Measurements from ENCODE around the gene PHIP.

The PHIP gene

DNA sequence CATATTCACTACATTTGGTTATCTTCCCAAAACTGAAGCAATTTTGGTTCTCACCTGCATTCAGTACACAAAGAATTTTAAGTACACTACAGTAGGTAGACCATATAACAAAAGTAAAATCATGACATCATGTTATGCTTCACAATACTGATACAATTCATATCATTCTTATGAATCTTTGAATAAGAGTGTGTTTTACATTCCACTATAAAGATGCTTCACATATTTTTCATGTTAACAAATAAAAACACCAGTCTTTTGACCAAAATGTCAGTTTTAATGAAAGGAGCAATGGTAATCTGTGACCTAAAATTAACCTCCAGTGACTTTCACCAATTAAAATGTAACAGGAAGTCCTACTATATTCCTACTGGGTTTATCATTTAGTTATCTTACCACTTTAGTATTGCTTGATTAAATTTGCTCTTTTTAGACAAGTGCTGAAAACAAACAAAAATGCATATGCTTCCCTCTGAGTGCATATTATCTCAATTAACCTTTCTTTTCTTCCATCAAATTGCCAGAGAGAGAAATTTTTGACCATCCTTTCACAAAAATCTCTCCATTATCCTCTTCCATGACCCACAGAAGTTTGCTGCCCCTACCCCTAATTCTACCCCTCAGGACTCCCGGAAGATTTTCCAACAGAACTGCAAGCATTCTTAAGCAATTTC, 49.3 kb downstream of the PHIP start:
- DNase-seq (ENCODE audit: insufficient read length, low spot score) (no peak), FAIRE-seq (no peak)

DNA sequence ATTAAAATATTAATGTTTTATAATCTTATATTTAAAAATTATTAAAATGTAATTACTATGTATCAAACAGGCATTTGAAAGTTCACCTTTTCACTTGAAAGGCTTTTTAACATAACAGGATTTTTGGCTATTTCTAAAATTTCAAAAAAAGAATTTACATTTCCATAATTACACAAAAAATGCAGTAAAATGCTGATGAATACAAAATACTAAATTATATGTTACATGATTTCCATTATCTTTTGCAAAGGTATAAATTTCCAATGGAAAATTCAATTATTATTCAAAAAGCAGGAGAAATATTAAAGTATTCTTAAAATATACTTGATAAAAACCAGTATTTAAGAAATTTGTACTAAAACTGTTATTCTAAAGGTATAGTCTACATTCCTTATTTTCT, 66.1 kb downstream of the PHIP start:
- no peak for FAIRE-seq
- DNase-seq (ENCODE audit: insufficient read length, low spot score), result no peak

DNA sequence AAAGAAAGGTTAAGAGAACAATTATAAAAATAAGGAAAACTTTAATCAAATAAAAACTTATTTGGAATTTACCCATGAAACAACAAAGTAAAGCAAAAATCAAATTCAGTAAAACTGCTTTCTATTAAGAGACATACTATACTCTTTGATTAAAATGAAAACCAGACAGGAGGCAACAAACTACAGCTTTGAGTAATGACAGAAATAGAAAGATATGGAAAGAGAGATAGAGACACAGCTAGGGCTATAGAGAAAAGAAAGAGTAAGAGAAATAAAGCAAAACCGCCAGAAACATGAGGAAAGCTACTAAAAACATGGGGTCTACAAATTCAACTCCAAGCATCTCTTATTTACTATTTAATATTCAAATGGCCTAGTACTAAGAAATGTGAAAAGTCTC, 67.6 kb downstream of the PHIP start:
- FAIRE-seq, result no peak

DNA sequence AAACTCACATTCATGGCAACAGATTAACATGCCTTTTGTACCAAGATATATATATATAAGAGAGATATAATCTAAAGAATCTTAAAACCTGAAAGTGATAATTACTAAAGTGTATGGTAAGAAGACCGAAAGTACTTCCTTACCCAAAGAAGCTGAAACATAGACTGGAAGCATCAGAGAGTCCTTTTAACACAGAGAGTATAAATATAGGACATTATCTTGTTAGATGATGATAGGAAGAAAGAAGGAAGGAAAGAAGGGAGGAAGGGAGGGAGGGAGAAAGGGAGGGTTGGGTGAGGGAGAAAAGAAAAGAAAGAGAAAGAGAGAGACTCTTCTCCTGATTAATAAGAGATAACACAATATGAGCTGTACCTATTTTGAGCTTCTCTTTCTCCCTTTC, 68.2 kb downstream of the PHIP start:
- DNase-seq (ENCODE audit: insufficient read length, low spot score) (no peak), FAIRE-seq (peak; percentile 42)

More for the DNA sequence above, 67.6 kb downstream of the PHIP start:
- DNase-seq (ENCODE audit: insufficient read length, low spot score), result no peak

DNA sequence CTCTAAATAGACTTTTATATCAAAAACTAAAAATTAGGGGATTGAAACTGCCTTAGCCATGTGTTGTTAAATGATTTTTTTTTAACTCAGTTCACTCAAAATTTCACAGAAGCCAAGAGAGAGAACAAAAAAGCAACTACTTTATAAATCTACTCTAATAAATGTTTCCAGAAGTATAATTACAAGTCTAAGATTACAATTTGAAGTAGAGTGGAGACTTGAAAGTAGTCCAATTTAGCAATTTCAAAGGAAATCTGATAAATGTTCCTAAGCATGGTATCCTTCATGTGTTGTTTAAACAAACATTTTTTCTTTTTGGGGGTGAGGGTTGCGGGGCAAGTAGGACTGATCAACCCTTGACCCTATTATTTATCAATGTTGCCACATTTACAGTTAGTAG, 72.6 kb downstream of the PHIP start:
- FAIRE-seq (no peak), DNase-seq (ENCODE audit: insufficient read length, low spot score) (no peak)

DNA sequence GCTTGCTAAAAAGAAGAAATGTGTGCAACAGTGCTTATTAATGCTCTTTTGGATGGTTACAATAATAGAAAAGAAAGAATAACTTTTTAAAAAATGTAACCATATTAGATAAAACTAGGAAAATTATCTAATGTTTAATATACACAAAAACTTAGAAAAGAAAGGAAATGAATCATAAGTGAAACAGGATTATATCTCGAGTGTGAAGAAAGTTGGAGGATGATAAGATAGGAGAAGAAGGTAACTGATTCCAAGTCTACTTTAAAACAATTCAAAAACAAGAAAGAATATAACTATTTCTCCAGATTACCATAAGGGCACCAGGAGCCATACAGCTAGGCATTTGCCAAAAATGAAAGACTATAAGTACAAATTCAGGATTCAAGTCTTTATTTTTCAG, 73.0 kb downstream of the PHIP start:
- no peak for DNase-seq (ENCODE audit: insufficient read length, low spot score)
- no peak for FAIRE-seq

DNA sequence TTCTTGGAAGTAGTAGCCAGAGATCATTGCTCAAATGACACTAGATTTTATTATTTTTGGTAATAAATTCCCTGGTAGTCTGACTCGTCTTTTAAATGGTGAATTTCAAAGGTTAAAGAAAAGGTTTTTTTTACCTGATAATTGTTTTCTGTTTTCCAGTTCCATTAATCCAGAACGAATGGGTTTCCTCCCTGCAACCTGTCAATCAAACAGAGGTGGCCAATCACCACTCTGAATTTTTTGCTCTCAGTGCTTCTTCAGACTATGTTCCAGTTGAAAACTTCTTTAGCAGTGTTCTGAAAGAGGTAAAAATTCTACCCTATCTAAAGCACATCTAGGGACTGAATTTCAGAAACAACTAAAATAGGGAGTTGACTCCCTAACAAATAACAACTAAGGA, 73.8 kb downstream of the PHIP start:
- FAIRE-seq, result no peak
- DNase-seq (ENCODE audit: insufficient read length, low spot score), result no peak

DNA sequence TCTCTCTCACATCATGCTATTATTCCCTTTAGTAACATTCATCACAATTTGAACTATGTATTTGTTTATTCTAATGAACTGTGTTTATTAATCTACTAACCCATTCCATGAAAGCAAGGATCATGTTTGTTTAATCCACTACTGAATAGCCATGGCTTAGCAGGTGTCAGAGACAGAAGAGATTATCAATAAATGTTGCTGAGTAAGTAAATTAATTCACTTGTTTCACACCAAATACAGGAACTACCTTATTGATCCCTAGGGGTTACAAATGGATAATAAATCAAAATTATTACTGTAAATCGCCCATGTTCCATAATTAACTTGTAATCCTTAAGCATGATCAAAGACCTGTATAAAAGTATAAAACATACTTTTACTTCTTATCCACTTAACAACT, 76.6 kb downstream of the PHIP start:
- no peak for FAIRE-seq
- no peak for DNase-seq (ENCODE audit: insufficient read length, low spot score)

DNA sequence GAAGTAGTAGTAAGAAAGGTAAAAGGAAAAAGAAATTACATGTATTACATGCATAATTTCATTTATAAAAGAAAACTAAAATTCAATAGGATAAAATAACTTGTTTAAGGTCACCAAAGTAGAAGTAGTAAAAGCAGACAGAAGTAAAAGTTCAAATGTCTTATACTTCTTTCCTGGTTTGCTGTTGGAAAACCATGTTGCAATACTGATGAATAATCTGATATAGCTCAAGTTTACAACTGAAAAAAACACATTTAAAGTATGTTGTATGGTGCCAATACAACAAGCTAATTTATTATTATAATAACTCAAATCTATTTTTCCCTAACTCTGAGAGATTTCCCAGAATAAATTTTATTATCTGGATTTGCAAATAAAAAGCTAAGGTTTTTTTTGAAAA, 78.3 kb downstream of the PHIP start:
- no peak for DNase-seq (ENCODE audit: insufficient read length, low spot score)
- FAIRE-seq, result no peak

DNA sequence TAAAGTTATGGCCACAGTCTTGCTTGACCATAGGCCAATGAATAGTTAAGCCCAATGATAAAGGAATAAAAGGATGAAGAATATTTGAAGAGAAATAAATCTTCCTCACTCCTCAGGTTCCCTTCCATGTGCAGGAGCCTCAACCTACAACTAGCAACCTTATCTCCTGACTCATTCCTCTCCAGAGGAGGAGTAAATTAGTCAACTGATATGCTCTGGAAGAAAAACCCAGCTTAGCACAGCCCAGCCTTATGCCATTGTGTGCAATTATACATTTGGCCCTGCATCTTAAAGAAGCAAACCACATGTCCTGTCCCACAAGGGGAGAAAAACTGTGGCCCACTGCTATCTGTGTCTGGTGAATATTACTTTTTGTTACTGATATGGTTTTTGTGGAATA, 82.1 kb downstream of the PHIP start:
- DNase-seq (ENCODE audit: insufficient read length, low spot score) (no peak), FAIRE-seq (no peak)

DNA sequence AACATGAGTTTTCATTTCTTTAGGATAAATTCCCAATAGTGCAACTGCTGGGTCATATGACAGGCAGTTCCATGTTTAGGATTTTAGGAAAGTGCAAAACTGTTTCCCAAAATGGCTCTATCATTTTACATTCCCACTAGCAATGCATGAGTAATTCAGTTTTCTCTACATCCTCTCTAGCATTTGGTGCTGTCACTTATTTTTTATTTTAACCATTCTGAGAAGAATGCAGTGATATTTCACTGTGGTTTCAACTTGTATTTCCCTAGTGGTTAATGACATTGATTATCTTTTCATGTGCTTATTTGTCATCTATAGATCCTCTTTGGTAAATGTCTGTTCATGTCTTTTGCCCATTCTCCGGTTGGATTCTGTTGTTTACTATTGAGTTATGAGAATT, 82.7 kb downstream of the PHIP start:
- FAIRE-seq (no peak), DNase-seq (ENCODE audit: insufficient read length, low spot score) (no peak)

DNA sequence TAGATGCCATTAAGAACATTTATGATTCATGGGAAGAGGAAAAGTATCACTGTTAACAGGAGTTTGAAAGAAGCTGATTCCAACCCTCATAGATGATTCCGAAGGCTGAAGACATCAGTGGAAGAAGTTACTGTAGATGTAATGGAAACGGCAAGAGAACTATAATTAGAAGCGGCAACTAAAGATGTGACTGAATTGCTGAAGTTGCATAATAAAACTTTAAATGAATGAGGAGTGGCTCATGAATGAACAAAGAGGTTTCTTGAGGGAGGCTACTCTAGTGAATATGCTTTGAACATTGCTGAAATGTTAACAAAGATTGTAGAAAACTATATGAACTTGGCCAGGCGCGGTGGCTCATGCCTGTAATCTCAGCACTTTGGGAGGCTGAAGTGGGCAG, 84.1 kb downstream of the PHIP start:
- no peak for DNase-seq (ENCODE audit: insufficient read length, low spot score)
- FAIRE-seq, result no peak

DNA sequence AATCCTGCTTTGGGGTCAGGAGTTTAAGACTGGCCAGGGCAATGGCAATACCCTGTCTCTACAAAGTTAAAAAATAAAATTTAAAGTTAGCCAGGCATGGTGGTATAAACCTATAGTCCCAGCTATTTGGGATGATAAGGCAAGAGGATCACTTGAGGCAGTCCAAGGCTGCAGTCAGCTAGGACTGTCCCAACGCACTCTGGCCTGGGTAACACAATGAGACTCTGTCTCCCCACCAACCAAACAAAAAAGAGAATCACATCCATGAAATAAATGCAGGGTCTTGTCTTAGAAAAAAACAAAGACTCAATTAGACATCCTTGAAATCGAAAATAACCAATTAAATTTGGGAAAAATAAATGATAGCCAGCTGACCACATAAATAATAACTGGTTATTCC, 88.9 kb downstream of the PHIP start:
- FAIRE-seq, result no peak
- no peak for DNase-seq (ENCODE audit: insufficient read length, low spot score)

DNA sequence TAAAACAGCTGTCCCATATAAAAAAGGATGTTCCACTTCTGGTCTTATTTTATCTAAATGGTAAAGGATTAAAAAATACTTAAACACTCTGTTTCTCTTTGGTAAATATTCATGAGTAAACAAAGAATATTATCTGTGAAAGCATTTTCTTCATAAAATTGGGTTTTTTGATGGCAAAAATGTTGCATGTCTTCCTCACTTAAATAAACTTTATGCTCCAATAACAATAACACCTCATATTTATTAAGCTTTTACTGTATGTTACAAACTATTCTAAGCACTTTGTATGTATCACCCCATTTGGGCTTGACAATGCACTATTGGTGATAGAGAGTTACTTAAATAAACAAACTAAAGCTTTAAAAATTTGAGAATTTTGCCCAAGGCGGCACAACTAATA, 91.9 kb downstream of the PHIP start:
- FAIRE-seq (peak; percentile 73), DNase-seq (ENCODE audit: insufficient read length, low spot score) (no peak)

DNA sequence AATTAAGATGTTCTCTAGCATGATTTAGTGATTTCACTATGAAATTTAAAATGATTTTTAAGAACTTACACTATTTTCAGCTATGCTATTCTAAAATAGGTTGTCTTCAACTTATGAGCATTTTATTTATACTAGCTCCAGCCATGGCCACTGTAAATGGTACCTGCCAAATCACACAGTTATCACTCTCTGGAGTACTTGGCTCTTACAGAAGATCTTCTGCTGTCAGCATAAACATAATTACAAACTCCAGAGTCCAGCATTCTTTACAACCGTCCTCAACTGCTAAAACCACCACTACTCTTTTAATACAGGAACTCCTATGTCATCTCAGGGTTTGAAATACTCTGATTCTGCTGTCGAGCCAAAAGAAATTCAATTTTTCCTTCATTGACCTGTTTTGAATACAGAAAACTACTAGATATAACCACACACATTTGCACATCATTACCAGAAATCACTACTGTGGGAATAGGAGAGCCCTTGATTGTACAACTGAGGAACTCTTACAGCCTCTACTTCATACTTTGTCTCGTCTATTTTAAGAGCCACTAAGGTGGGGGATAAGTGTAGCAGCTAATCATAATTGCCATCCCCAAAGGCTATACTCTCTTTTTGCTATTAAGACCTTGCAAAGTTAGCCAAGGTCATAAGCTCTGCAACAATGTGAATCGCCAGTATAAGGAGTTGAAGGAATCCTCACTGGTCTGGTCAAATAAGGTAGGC, 93.7 kb downstream of the PHIP start:
- FAIRE-seq (no peak), DNase-seq (ENCODE audit: insufficient read length, low spot score) (no peak)

DNA sequence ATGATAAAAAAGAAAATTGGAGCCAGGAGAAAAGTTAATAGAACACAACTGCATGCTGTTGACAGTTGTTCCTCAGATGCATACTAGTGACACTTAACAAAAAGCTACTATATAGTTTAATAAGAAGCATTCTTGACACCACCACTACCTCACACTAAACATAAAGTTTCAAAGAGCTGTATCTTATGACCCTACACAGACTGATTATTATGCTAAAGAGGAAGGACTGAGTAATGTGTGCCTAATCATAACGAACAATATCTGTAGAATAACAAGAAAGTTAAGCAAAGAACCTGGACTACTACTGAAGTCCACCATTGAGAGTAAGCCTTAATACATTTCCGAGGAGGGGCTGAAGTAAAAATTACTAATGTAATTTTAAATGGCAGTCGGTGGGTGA, 110.9 kb downstream of the PHIP start:
- DNase-seq (ENCODE audit: insufficient read length, low spot score) (no peak), FAIRE-seq (peak; percentile 45)

DNA sequence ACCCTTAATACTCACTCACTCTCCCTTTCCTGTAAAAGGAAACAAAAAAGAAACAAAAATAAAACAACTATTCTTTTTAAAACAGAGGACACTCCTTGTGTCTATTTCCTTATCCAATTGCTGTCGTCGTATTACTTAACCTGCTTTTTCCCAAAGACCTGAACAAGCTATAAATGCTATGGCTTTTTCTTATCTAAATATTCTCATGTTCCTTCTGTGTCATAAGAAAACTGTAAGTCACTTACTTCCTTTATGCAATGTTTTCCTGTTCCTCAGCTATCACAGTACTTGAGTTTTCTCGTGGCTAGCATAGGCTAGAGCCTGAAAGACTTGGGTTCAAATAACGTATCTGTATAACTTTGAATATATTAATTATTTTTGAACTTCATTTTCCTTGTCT, 111.5 kb downstream of the PHIP start:
- FAIRE-seq (no peak), DNase-seq (ENCODE audit: insufficient read length, low spot score) (no peak)

DNA sequence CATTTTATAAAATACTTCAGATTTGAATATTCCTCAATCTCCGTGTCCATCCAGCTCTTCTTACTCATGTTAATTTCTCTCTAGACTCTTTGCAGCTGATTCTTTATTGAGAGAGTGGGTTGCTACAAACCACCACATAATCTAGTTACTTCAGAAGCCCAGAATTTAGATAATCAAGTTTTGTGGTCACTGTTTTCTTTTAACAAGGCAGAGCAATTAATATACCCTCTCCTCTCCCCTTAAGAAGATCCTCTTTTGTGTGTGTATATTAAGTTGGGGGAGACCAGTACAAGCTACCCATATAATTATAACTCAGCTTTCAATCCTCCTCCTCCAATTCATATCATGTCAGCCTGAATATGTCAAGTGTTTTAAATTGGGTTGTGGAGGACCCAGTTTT, 115.6 kb downstream of the PHIP start:
- DNase-seq (ENCODE audit: insufficient read length, low spot score), result no peak
- FAIRE-seq, result no peak

DNA sequence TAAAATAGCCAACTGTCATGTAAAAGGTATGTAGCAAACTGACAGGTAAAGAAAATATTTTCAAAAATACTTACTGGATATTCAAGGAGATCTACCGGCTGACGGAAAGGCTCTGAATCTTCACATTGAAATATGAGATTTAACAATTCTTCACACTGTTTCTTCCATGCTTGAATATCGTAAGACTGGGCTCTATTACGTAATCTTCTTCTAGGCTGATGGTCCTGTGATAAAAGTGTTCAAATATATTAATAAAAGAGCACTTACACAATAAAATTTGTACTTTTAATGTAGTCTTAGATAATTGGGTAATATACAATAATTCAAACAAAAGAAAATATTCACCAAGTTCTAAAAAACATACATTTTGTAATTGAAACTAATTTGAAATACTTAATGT, 123.3 kb downstream of the PHIP start:
- FAIRE-seq (no peak), DNase-seq (ENCODE audit: insufficient read length, low spot score) (no peak)

DNA sequence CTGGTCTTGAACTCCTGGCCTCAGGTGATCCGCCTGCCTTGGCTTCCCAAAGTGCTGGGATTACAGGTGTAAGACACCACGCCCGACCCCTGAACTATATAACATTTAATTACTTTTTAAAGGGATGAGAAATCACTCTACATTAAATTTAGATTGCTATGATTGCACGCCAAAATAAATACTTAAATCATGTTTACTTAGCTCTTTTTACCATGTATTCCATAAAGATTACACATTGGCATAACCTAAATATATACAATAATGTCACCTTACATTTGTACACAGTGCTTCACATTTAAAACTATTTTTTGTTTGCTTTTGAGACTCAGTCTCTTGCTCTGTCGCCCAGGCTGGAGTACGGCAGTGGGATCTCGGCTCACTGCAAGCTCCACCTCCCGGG, 124.3 kb downstream of the PHIP start:
- DNase-seq (ENCODE audit: insufficient read length, low spot score), result no peak
- FAIRE-seq, result no peak

DNA sequence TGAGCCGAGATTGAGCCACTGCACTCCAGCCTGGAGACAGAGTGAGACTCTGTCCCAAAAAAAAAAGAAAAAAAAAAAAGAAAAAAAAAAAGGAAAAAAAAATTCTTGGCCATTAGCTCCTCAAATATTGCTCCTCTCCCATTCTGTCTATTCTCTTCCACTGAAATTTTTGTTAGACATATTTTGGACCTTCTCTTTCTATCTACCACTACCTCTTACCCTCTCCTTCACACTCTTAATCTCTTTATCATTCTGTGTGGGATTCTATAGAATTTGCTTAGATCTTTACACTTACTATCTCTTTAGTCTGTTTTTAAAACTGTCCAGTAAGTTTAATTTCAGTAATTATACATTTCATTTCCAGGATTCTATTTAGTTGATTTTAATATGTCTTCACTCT, 125.7 kb downstream of the PHIP start:
- no peak for FAIRE-seq
- DNase-seq (ENCODE audit: insufficient read length, low spot score), result no peak

DNA sequence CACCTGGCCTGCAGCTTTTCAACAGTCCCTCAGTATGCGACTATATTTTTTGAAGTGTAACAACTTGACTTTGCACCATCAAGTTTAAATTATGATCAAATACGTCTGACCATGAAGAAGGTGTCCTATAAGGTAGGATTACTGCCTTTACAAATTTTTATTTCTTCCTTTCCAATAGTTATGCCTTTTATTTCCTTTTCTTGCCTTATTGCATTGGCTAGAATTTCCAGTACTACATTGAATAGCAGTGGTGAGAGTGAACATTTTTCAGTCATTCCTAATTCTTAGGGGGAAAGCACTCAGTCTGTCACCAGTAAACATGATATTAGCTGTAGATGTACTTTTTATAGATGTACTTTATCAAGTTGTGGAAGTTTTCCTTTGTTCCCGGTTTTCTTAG, 129.3 kb downstream of the PHIP start:
- DNase-seq (ENCODE audit: insufficient read length, low spot score) (no peak), FAIRE-seq (no peak)

DNA sequence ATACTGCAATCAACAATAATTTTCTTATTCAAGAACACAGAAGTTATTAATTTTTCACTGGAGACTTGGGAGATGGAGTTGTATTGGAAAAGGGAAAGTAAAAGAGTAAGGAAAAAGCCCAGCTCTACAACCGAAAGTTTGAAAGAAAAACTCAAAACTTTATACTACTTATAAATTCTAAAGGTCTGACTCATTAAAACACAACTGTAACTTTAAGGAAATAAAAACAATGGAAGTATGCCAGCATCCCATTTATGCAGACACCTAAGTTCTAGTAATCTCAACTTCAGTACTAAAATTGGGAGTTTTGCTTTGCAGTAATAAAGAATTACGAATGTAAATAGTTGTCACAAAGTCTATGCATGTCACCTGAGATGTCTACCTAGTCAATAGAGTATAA, 130.1 kb downstream of the PHIP start:
- DNase-seq (ENCODE audit: insufficient read length, low spot score) (no peak), FAIRE-seq (no peak)

All from GM19239 (cell line).